ENCODE results near the gene ZNF639. TPM values are rescaled to one million over a fixed set of nuclear protein-coding genes. Genes with fewer than 3 reads are reported as not detected.

ZNF639 gene
- total and polyA plus RNA-seq, 10 of the 15 experiments (the other 5 are each of a cell fraction or from before 2014, with no cell fraction given) = 16.3 to 61.2 (median 35.3) TPM

GRCh38 chr3:179324270-179324754 is 1.5 kb downstream of the ZNF639 start:
- Histone ChIP-seq H4K20me1 (ENCODE audit: control insufficient read depth, insufficient read depth) (no peaks in the 10 kb centered on the region), H3K36me3 (ENCODE audit: control insufficient read depth in 2 of 2, insufficient read depth in 2 of 2, low read length in 1 of 2) (peaks cover 2 to 5% of the 10 kb centered on the region in 2 experiments), H3K27me3 (replicated peaks in 1 of 2; ENCODE audit: control insufficient read depth in 2 of 2, insufficient read depth in 2 of 2, low read length in 1 of 2) (no peaks in the 10 kb centered on the region), H3K4me1 (ENCODE audit: control insufficient read depth, insufficient read depth, low read length) (peaks cover 8% of the 10 kb centered on the region), H2AFZ (ENCODE audit: control insufficient read depth, low read depth, low read length) (peak overlapping the region; percentile 28), H3K79me2 (ENCODE audit: control insufficient read depth, insufficient read depth, low read length) (peaks cover 60% of the 10 kb centered on the region), H3K4me3 (peak overlapping the region; percentile 78), H3K27ac (ENCODE audit: control insufficient read depth, insufficient read depth) (peak overlapping the region; percentile 94), H3K9me3 (replicated peaks; ENCODE audit: control insufficient read depth, insufficient read depth, low read length) (no peaks in the 10 kb centered on the region; the same call in 2 of the 3 replicates), H3K9ac (ENCODE audit: control insufficient read depth, insufficient read depth, low read length) (peak overlapping the region; percentile 97), H3K4me2 (ENCODE audit: control insufficient read depth, insufficient read depth) (peak overlapping the region; percentile 79)
- DNase-seq (ENCODE audit: low read depth, low spot score) (no peak), ATAC-seq (peak; percentile 25), FAIRE-seq (peak; percentile 94)
- in situ Hi-C loops (cut with MboI) (no loop called here), intact Hi-C loops (cut with micrococcal nuclease; ENCODE audit: unreplicated experiment) (loop anchor here (1.0 to 5.0 kb wide), 2 partner anchors 238 to 887 kb away; partner anchors contain the start of gene ACTL6A)
- WGBS (ENCODE audit: insufficient coverage, insufficient replicate concordance, low lambda C conversion rate, missing lambda C conversion rate) = 3% methylated on average over 8 of the region's 8 CpGs
- ChIA-PET POLR2A (interaction anchor here (0.6 to 3.8 kb wide), 5 partner anchors 25 to 278 kb away, joined by 3 to 63 read pairs (median 4); partner anchors contain the start of genes ACTL6A and MFN1), CTCF (interaction anchor here (0.7 to 5.1 kb wide), 14 partner anchors 9 to 309 kb away, joined by 3 to 62 read pairs (median 4); partner anchors contain the start of genes ACTL6A and MFN1), RAD21 (ENCODE audit: unreplicated experiment) (interaction anchor here (0.9 to 5.4 kb wide), 11 partner anchors 8 to 356 kb away, joined by 3 to 35 read pairs (median 4); partner anchors contain the start of genes ACTL6A and MFN1), SMC1A (ENCODE audit: uncharacterized antibody, unreplicated experiment) (interaction anchor here (0.8 to 2.6 kb wide), 16 partner anchors 9 to 357 kb away, joined by 3 to 20 read pairs (median 4); partner anchors contain the start of genes ACTL6A, MFN1 and PIK3CA)
- no peak for TF ChIP-seq CEBPB (IDR thresholded peaks at IDR 0.05; ENCODE audit: borderline replicate concordance in 1 of 2, low read depth in 2 of 2, low read length in 2 of 2)
- no peak for TF ChIP-seq SREBF1 (IDR thresholded peaks at IDR 0.05; ENCODE audit: low read length)
- no peak for TF ChIP-seq ZBTB11 (CRISPR knock-in tag; IDR thresholded peaks at IDR 0.05)
- no peak for TF ChIP-seq NFIC (IDR thresholded peaks at IDR 0.05; ENCODE audit: low read depth, low read length)
- TF ChIP-seq POLR2AphosphoS2 (IDR thresholded peaks at IDR 0.05; ENCODE audit: low read depth, low read length) = no peak
- TF ChIP-seq TCF3 (IDR thresholded peaks at IDR 0.05; ENCODE audit: borderline replicate concordance, insufficient read depth, low read depth, low read length) = no peak
- no peak for TF ChIP-seq E2F4 (IDR thresholded peaks at IDR 0.05; ENCODE audit: low read depth, low read length)
- TF ChIP-seq STAT1 (conservative IDR thresholded peaks at IDR 0.05) = no peak
- 0 out of 2 replicates have a peak, but pooled peaks have one; percentile 23 for TF ChIP-seq NFYB (IDR thresholded peaks at IDR 0.05; ENCODE audit: insufficient read depth, low read depth, low read length)
- TF ChIP-seq CBFB (IDR thresholded peaks at IDR 0.05; ENCODE audit: low read depth) = no peak
- TF ChIP-seq TARDBP (IDR thresholded peaks at IDR 0.05; ENCODE audit: borderline replicate concordance) = no peak
- TF ChIP-seq NBN (IDR thresholded peaks at IDR 0.05) = no peak
- no peak for TF ChIP-seq RB1 (IDR thresholded peaks at IDR 0.05; ENCODE audit: borderline replicate concordance)
- TF ChIP-seq NKRF (conservative IDR thresholded peaks at IDR 0.05) = 0 out of 2 replicates have a peak, but pooled peaks have one; percentile 12
- TF ChIP-seq RBBP5 (conservative IDR thresholded peaks at IDR 0.05) = no peak
- TF ChIP-seq MXI1 (IDR thresholded peaks at IDR 0.05; ENCODE audit: low read depth, low read length) = peak; percentile 11; the same call in 1 of the 2 replicates
- BruUV-seq (replicated peaks) = TSS peak; percentile 67

All from GM12878 (cell line).